T-helper 1 cell (primary cell): Measurements from ENCODE around the gene SEPTIN1.
"Not testable (repeated sequence)": the region's sequence is repeated elsewhere in the genome, so short reads cannot be mapped to it uniquely, and the experiment has no call there.

Experiments used
- DNase-seq, 5 donors: peaks; one replicate each; pipeline ENCODE4 v3.0.0-alpha.2; 2012 to 2020

SEPTIN1 gene

DNA sequence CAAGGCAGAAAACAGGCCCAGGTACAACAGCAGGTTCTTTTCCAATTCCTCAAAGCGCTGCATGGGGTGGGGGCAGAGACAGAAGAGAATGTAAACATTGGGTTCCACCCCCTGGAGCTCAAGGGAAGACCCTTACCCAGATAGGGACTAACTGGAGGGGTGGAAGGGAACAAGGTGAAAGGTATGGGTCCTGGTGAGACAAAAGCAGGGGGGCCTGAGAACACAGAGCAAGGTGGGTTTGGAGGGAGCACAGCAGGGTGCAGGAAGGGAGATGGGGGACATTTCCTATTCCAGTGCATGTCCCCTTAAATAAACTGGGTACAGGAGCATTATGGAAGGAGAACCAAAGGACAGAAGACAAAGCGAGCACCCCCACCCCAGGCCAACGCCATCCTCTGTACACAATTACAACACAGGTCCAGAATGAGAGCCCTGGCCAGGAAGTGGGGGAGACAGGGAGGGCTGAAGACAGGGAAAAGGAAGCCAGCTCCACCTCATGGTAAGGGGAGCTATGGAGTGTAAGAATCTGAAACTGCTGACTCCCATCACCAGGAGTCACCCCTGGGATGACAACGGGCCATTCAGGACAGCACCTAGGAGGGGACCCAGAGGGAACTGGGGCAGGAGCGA, 25.2 kb downstream of the SEPTIN1 start:
- no peak for DNase-seq

DNA sequence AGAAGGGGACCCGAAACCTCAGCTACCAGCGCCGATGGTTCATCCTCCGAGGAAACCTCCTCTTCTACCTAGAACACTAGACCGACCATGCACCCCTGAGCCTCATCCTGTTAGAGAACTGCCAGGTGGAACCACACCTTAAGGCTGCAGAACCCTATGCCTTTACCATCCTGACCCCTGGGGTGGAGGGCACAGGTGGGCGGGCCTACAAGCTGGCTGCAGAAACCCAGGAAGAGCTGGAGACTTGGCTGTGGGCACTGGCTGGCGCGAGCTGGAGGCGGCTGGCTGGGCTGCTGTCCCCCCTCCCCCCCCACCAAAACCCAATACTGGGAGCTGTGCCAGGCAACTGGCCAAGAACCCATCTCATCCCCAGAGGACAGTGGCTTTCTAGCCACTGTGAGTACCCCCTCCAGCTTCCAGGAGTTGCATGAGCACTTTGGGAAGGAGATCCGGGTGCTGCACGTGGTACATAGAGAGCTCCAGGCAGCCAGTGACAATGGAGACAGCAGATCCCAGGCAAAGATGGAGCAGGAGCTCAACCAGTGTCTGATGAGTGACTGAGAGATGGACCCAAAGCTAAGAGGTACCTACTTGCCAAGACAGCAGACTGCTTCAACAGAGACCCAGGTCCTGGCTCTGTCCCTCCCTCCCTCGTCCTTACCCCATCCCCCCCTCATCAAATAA, 25.8 kb downstream of the SEPTIN1 start:
- no peak for DNase-seq

DNA sequence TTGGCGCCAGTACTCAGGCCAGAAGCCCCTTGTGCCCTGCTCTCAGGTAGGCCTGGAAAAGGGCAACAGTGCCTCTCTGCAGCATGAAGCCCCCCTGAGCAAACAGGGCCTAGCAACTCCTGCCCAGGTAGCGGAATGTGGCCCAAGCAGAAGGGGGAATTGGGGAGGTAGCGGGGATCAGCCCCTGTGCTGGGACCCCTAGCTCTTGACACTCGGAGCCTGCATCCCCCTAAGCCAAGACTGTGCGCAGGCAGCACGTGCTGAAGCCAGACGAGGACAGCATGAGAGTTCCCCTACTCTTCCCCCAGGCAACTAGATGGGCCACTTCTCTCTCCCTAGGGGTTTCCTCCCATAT, 26.4 kb downstream of the SEPTIN1 start:
- no peak for DNase-seq

DNA sequence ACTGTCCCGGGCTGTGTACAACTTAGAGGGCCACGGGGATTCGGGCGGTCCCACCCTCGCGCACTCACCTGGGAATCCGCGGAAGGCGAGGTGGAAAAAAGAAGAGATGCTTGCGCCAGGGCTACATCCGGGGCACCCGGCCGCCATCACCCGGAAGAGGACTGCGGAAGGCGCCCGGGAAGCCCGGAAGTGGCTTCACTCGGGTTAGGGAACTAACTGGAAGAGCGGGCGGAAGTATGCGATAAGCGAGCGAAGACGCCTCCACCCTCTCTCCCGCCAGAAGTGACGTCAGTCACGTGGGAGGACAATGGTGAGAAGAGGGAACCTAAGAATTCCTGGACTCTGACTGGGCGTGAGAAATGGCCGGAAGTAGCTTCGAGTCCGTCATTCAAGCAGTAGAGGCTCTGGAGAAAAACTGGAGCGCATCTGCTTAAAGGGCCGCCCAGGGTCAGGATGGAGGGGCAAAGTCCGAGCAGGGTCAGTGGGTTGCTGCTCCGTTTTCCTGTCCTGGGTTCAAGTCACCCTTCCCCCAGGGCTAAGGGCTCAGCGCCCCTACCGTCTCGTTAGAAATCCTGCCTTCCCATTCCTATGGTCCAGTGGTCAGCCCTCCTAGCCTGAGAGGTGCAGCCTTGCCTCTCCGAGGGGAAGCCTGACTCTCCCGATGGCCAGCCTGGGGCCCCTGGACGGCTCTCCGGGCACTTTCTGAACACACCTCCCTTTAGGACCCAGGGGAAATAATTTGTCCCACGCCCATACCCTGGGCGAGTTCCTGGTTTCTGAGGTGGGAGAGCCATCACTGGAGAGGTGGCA, 27.0 kb downstream of the SEPTIN1 start, which contains the start of gene CD2BP2:
Gene CD2BP2, minus strand, starts transcription at position 165 of the 810 bp plus-strand sequence. CDS start 627 bp downstream, outside the sequence.
- DNase-seq, result peak; percentile 79 to 93 (median 84)

DNA sequence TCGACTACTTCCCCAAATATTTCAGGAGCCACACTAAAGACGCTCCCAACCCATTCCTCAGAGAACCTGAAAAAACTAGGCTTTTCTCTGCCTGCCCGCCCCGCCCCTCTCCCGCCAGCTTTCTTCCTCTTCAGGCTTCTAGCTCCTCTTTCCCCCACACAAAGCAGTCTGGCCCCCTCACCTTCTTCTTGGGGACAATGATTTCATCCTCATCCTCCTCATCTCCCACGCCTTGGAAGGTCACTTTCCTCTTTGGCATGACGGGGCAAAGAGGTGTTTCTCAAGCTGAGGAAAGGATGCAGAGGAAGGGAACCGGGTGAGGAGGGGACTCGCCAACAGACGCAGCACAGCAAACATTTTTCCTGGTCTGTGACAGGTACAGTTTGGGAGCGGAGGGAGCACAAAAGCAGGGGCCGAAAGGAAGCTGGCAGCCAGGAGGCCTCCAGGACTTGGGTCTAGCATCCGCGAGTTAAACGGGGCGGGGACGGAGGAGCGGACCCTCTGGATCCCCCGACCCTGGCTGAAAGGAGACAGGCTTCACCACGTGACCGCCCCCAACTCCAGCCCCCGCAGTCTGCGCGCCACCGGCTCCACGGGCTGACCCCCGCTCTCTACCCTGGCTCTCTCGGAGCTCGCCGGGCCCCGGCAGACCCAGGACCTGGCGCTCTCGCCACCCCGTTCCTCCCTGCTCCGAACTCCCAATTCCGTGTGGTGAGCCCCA, 27.8 kb downstream of the SEPTIN1 start:
- DNase-seq, result no peak

DNA sequence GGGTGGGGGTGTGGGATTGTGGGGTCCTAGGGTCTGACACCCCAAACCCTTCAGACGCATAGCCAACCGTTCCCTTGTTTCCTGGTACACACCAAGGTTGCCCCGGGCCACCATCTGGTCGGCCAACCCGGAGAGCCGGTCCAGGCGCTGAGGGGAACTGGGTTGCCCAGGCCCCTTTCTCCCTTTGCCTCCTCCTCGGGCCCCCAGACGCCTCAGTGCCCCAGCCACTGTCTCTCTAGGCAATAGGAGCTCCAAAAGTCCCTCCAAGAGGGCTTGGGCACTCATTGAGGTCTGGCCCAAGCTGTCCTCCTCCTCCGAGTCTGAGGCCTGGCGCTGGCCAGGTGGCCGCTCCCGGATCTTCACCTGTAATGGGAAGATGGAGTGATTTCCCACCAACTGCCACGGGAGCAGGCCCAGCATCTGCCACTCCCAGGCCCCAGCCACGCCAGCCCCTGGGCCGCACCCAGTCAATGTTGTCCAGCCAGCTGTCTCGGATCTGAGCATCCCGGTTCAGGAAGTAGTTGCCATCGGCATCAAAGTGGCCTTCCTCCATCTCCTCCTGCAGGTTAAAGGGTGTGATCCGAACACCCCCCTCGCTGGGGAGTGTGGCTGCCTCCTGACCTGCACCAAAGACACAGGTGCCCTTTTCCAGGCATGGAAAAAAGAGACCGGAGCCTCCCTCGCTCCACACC, 28.8 kb downstream of the SEPTIN1 start:
- DNase-seq, result no peak

DNA sequence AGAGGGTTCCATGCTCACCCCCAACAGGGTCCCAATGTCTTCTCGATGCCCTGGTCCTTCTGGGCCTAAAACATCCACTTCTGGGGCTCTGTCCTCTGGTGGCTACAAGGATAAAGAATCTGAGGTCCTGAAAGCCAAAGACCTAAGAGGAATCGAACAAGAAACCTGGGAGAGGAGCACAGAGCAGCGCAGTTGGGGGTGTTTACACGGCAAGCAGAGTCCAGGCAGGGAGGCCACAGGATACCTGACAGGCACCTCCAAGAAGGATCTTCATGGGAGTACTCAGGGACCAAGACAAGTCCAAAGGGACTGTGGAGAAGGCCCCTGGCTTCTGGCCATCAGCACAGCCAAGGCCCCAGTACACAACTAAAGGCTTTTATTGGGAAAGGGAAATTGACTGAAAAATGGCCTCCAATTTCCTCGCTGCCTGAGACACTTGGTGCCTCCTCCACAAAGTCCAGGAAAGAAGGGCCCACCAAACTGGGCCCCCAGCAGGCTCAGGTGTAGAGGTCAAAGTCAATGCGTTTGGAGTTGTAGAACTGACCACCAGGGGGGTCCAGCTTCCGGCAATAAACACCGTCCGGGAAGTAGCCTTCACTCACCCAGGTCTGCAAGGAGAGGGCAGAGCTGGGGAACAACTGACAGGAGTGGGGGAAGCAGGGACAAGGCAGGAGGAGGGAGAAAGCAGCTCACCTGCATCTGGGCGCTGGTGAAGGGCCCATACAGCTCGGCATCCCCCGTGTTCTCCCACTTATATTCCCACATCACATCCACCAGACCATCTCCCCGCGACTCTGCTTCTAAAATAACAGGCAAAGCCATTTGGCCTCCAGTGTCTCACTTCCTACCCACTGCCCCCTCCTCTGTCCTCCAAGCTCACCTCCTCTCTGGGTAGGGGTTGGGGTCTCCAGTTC, 29.6 kb downstream of the SEPTIN1 start:
- DNase-seq, result no peak

DNA sequence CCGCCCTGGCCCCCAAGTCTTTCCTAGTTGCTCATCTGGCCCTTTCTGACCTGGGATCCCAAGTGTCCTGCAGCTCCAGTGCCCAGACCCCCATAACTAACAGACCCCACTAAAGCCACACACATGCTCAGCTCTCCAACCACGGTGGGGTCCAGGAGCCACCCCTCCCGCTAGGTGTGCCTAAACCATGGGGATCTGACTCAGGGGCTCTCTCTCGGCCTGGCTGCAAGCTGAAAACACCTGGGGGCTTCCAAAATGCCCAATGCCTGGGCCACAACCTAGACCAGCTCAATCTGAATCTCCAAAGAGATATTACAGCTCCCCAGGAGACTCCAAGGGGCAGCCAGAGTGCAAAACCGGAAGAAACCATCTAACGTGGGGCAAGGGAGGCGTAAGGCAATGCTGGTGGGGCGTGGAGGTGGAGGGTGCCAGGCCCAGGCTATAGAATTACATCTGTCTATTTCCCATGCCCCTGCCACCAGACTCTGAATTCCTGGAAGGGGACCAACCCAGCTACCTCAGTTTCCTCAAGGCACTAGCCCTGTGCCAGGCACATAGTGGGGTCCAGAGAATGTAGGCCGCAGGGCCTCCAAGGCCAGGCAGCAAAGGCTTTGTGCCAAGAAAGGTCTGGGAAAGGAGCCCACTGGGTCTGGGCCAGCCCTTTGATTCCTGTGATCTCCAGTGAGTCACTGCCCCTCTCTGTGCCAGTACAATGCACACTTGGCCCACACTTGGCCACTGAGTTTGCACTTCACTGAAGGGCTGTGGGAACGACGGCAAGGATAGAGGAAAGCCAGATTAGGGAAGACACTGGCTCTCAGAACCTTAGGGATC, 30.6 kb downstream of the SEPTIN1 start:
- DNase-seq, result no peak

DNA sequence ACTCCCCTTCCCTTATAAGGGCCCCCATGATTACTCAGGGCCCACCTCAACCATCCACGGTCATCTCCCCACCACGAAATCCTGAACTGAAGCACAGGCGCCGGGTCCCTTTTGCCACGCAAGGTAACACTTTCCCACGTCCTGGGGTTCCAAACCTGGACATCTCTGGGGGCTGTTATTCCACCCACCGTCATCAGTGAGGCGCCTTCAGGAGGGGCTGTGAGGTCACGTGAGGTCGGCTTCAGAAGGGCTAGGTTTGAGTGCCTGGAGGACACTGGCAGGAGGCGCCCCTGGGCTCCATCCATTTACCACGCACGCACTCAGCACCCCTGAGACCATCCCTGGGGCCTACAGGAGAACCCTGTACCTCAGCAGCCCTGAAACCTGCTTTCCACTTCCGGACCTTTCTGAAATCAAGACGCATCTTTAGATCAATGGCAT, 31.3 kb downstream of the SEPTIN1 start:
- DNase-seq, result no peak

DNA sequence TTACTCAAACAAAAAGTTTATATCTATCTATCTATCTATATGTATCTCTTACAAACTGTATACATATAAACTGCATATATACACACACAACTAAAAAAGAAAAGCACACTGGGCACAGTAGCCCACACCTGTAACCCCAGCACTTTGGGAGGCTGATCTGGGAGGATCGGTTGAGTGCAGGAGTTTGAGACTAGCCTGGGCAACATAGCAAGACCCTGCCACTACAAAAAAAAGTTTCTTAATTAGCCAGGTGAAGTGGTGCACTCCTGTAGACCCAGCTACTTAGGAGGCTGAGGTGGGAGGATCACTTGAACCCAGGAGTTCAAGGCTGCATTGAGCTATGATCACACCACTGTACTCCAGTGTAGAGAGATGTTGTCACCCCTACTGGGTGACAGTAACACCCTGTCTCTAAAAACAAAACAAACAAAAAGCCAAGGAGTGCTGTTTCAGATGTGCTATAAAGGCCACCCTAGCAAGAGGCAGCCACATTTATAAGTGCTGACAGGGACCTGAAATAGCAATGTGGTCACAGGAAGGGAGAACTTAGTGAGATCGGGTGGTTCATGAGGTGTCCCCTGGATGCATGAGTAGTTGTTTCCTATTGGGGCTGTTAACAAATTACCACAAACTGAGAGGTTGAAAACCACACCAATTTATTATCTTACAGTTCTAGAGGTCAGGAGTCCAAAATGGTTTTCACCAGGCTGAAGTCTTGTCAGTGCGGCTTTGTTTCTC, 32.1 kb downstream of the SEPTIN1 start:
- peak in 1 of 5 donors; percentile 45 for DNase-seq

DNA sequence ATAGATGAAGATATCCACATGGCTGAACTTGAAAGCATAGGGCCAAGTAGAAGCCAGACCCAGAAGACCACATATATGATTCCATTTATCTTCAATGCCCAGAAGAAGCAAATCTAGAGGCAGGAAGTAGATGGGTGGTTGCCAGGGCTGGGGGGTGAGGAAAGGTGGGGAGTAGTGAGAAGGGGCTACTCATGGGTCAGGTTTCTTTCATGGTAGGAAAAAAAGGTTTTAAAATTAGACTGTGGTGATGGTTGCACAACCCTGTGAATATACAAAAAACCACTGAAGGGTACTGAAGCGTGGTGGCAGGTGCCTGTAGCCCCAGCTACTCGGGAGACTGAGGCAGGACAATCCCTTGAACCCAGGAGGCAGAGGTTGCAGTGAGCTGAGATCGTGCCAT, 32.7 kb downstream of the SEPTIN1 start:
- no peak for DNase-seq

DNA sequence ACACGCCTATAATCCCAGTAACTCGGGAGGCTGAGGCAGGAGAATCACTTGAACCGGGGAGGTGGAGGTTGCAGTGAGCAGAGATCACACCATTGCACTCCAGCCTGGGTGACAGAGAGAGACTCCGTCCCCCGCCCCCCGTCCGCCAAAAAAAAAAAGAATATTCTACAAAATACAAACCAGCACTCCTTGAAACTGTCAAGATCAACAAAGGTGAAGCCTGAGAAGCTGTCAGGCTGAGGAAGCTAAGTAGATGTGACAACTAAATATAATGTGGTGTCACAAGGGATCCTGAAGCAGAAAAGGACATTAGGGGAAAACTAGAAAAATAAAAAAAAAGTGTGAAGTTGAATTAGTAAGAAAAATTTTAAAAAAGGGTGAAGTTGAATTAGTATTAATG, 33.4 kb downstream of the SEPTIN1 start:
- DNase-seq, result no peak

DNA sequence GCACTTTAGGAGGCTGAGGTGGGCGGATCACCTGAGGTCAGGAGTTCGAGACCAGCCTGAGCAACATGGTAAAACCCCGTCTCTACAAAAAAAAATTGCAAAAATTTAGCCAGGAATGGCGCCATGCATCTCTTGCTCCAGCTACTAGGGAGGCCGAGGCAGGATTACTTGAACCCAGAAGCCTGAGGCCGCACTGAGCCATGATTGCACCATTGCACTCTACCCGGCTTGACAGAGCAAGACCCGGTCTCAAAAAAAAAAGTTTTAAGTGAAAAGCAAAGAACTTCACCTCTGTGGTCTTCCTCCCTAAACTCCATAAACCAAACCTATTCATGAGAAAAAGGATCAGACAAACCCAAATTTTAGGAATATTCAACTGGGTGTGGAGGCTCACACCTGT, 34.2 kb downstream of the SEPTIN1 start:
- no peak for DNase-seq

DNA sequence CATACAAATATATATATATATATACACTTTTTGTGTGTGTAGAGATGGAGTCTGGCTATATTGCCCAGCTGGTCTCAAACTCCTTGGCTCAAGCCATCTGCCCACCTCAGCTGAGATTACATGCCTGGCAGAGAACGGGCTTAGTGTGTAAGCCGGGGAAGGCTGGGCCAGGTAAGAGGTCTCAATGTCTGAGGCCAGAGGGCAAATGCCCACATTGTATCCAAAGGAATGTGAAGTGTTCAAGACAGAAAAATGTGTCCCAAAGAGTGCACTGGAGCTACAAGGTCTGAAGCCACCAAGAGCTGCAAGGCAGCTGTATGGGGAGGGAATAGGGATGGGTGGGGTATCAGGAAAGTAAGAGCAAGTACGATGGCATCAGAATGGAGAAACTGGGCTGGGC, 36.1 kb downstream of the SEPTIN1 start:
- DNase-seq, result no peak

DNA sequence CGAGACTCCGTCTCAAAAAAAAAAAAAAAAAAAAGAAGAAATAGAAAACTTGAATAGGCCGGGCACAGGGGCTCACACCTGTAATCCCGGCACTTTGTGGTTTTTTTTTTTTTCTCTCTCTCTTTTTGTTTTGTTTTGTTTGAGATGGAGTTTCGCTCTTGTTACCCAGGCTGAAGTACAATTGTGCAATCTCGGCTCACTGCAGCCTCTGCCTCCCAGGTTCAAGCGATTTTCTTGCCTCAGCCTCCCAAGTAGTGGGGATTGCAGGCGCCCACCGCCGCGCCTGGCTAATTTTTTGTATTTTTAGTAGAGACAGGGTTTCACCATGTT, 38.9 kb downstream of the SEPTIN1 start:
- not testable (repeated sequence) for DNase-seq

DNA sequence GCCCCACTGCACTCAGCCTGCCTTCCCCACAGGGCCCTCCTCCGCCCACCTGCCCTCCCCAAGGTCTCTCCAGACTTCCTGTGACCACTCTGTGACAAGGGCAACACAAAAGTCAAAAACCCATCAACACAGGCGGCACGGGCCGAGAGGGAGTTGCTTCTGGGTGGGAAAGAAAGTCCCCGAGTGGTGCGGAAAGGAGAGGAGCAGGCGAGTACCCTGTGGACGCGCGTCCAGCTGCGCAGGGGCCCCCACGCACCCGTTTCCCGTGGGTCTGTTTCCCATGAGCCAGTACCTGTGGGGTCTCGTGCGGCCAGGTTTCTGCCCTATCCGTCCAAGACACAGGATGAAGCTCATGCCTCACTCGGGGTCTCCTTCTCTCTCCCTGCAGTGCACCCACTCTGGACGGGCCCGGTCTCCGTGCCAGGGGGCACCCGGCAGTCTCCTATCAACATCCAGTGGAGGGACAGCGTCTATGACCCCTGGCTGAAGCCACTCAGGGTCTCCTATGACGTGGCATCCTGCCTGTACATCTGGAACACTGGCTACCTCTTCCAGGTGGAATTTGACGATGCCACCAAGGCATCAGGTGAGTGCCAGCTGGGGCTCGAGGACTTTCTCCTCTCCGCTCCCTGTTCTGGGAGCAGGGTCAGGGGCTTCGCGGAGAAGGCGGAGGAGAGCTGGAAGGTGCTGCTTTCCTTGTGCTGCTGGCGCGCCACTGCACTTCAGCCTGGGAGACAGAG, 39.4 kb downstream of the SEPTIN1 start:
- no peak for DNase-seq

DNA sequence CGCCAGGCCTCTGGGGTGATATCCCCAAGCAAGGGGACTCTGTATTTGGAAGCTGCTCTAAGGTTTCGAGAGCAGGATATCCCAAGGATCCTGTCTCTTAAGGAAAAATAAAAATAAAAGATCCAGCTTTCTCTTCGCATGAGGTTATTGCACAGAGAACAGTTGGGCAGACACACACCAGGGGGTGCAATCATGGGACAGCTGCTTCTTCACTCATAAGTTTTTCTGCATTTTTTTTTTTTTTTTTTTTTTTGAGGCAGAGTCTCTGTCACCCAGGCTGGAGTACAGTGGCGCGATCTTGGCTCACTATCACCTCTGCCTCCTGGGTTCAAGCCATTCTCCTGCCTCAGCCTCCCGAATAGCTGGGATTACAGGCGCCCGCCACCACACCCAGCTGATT, 40.4 kb downstream of the SEPTIN1 start:
- not testable (repeated sequence) for DNase-seq

DNA sequence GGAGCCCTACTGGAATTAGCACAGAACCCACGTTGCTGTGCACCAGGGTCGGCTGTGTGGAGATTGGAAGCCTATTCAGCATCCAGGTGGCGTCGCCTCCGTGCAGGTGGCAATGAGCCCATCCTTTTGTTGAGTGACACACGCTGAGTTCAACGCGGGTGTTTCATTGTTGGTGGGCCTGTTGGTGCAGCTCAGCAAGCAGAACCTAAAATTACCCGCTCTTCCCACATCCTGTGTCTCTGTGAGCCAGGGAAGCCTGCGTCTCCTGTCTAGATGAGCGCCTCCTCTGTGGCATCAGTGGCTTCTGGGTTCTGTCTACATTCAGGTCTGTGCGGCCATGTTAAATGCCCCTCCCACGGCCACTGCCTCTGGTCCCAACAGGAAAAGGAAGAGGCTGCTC, 41.7 kb downstream of the SEPTIN1 start:
- DNase-seq, result no peak

DNA sequence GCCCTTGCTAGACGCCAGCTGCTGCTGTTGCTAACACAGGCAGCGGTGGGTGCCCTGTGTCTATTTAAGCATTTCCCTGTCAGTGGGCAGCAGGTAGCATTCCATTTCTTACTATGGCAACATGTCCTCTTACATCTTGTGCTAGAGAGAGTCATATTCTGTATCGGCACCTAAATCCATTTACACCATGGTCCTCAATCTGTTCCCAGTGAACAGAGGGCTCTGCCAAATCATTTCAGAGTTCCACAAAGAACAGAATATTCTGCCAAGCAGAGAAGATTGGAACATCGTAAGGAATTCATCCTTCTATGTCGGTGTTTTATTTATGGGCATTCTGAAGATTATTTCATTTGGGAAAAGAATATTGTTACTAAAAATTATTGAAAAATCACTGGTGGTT, 43.6 kb downstream of the SEPTIN1 start:
- not testable (repeated sequence) for DNase-seq
